Measurements from ENCODE around the gene SFMBT2.

Gene SFMBT2

DNA sequence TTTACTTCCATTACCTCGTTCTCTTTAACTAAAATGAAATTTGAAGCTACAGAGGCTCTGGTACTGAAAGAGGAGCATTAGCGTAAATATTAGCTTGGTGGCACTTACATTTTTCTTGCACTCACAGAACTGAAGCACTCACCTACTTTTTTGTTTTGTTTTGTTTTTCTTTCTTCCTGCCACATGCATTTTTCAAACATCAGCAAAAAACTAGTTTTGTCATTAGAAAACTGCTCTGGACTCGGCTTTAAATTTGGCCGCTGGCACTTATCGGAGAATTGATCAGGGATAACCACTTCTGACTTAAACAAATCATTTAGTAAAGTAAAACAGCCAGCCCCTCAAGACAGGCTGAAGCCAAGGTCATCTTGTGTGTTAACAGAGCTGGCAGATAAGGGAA, 216.3 kb downstream of the SFMBT2 start:
- TF ChIP-seq GATA3 (IDR thresholded peaks at IDR 0.05; ENCODE audit: low read depth, low read length) (no peak), GATA2 (IDR thresholded peaks at IDR 0.05; ENCODE audit: low read depth, low read length) (no peak)

GRCh38 chr10:7193369-7193768, 217.5 kb downstream of the SFMBT2 start:
- no peak for TF ChIP-seq GATA2 (IDR thresholded peaks at IDR 0.05; ENCODE audit: low read depth, low read length)
- TF ChIP-seq GATA3 (IDR thresholded peaks at IDR 0.05; ENCODE audit: low read depth, low read length) = no peak

DNA sequence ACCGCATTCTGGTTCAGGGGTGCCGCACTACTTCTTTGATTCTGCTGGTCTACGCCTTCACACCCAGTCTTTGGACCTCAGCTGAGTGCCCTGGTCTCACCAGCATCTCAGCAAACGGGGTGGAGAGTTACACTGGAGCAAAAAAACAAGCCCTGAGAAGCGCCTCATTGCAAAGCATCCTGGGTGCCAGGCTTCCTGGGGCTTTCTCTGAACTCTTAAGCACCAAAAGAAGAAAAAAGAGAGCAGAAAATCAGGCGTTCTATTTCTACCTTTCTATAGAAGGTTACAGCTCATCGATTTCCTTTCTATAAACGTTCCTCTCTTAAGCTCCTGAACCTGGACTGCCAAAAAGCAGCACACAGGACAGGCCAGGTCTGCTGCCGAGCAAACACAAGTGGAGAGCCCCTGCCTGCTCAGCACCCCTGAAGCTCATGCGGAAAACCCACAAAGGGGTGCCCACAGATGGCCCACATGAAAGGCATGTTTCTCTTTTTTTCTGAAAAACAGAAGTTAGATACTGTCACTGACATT, 217.9 kb downstream of the SFMBT2 start:
- TF ChIP-seq GATA2 (IDR thresholded peaks at IDR 0.05; ENCODE audit: low read depth, low read length) (no peak), GATA3 (IDR thresholded peaks at IDR 0.05; ENCODE audit: low read depth, low read length) (no peak)

DNA sequence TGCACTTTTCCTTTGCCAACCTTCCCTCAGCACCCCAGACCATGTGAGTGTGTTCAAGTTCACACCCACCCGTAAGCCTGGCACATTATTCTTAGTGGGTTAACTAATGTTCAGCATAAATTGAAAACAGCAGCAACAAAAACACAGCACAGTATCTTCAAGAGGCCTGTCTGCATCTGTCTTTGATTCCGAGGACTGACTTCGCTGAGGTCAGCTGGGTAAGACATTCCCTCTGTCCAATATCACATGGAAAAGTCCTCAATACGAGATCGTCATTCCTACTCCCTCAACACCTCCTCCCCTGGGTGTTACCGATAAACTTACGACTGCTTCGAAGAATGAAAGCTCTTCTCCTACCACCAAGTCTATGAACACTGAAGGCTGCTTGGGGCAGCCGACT, 218.8 kb downstream of the SFMBT2 start:
- TF ChIP-seq GATA2 (IDR thresholded peaks at IDR 0.05; ENCODE audit: low read depth, low read length) = no peak

- no peak for TF ChIP-seq GATA3 (IDR thresholded peaks at IDR 0.05; ENCODE audit: low read depth, low read length)
- TF ChIP-seq GATA2 (IDR thresholded peaks at IDR 0.05; ENCODE audit: low read depth, low read length) = no peak
These were observed 220.9 kb downstream of the SFMBT2 start for GRCh38 chr10:7189909-7190308.

- TF ChIP-seq GATA2 (IDR thresholded peaks at IDR 0.05; ENCODE audit: low read depth, low read length) (no peak), GATA3 (IDR thresholded peaks at IDR 0.05; ENCODE audit: low read depth, low read length) (no peak)
These were observed 222.3 kb downstream of the SFMBT2 start for GRCh38 chr10:7188456-7189050.

DNA sequence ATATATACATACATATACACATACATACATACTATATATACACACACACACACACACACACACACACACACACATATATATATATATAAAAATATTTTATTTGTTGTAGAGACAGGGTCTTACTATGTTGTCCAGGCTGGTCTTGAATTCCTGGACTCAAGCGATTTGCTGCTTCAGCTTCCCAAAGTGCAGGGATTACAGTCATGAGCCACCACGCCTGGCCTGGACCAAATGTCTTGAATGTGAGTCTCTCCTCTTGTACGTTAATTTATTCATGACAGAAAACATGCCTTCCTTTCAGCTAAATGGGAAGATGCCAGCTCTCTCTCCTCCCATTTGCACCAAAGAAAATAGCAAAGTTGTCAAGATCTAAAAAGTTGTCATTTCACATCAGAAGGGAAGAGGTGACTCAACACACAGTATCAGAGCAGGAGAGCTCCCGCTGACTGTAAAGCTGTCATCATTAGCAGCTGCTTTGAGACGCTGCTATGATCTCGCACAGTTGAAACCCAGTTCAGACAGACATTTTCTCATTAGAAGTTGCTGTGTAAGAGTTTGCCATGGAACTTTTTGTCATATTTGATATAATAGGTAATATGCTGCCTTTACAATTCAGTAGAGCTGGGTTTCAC, 224.3 kb downstream of the SFMBT2 start:
- TF ChIP-seq GATA2 (IDR thresholded peaks at IDR 0.05; ENCODE audit: low read depth, low read length) (no peak), GATA3 (IDR thresholded peaks at IDR 0.05; ENCODE audit: low read depth, low read length) (no peak)

DNA sequence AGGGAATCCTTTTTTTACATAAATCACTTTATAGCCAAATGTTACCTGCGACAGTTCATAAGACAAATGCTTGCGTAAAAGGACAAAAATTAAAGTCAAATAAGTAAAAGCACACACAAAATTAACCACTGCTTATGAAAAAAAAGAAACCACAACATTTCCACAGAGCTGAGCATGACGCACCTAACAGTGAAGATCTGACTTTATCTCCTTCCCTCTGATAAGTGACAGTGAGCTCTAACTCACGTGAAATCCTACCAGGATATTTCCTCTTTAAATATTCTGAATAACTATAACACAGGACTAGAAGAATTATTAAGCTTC, 225.5 kb downstream of the SFMBT2 start:
- TF ChIP-seq GATA3 (IDR thresholded peaks at IDR 0.05; ENCODE audit: low read depth, low read length) = no peak
- TF ChIP-seq GATA2 (IDR thresholded peaks at IDR 0.05; ENCODE audit: low read depth, low read length) = no peak

DNA sequence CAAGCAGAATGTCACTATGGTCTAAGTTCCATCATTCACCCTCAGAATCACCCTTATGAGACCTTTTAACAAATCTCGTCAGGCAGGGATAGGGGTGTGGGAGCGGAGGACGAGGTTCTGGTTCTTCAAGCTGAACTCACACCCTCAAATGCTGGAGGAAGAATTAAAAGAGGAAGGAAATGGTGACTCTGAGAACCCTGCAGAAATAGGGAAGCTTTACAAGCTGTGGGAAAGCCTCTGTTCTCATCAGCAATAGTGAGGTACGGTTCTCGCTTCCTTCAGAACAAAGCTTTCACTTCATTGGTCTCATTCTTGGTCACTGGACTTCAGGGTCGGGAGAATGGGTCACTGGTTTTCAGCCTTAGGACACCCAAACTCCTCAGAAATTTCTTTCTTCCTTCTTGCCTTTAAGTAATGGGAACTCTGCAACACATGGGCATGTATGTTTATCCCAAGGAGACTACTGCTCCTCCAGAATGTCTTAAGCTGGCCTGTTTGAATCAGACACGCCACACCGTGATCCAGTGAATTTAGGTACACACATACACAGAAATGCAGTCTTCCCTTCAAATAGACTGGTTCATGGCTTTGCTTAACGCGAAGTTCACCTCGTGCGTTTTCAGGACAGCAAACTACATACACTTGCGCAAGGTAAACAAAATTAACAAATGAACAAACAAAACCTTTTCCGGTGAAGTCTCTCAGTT, 226.0 kb downstream of the SFMBT2 start:
- TF ChIP-seq GATA2 (IDR thresholded peaks at IDR 0.05; ENCODE audit: low read depth, low read length) (no peak), GATA3 (IDR thresholded peaks at IDR 0.05; ENCODE audit: low read depth, low read length) (no peak)

DNA sequence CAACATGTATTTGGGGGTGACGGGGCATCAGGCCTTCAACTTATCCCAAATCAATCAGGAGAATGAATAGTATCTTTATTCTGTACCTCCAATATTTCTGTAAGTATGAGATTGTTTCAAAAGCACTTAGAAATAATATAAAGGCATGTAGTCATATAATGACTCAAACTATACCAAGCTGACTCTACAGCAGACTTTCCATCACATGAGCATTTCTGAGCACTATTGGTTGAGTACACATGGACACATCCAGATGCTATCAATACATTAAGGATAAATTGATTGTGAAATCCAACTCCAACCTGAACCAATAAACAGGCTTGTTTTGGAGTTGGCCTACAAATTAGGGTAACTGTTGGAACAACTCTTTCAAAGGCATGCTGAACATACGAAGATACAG, 229.4 kb downstream of the SFMBT2 start:
- TF ChIP-seq GATA2 (IDR thresholded peaks at IDR 0.05; ENCODE audit: low read depth, low read length) (no peak), GATA3 (IDR thresholded peaks at IDR 0.05; ENCODE audit: low read depth, low read length) (no peak)

DNA sequence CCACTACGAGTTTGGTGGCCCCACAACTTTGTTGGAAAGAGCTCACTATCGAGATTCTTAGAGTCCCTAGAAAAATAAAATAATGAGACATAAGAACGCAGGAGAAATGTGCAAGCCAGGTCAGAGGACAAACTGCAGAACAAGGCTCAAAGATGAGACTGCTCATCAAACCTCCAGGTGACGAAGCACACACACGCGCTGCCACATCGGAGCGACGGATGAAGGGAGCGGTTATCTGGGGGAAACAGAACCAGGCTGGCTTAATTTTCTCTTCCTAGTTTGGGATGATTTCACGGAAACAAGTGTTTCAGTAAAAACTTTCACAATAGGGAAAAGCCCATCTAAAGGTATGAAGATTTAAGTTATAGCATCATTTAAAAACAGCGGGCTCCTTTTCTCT, 231.3 kb downstream of the SFMBT2 start:
- TF ChIP-seq GATA3 (IDR thresholded peaks at IDR 0.05; ENCODE audit: low read depth, low read length) (no peak), GATA2 (IDR thresholded peaks at IDR 0.05; ENCODE audit: low read depth, low read length) (no peak)

GRCh38 chr10:7173948-7174347, 236.9 kb downstream of the SFMBT2 start:
- TF ChIP-seq GATA3 (IDR thresholded peaks at IDR 0.05; ENCODE audit: low read depth, low read length) (no peak), GATA2 (IDR thresholded peaks at IDR 0.05; ENCODE audit: low read depth, low read length) (no peak)

- no peak for TF ChIP-seq GATA2 (IDR thresholded peaks at IDR 0.05; ENCODE audit: low read depth, low read length)
- TF ChIP-seq GATA3 (IDR thresholded peaks at IDR 0.05; ENCODE audit: low read depth, low read length) = no peak
These were observed 239.0 kb downstream of the SFMBT2 start for GRCh38 chr10:7171825-7172224.

DNA sequence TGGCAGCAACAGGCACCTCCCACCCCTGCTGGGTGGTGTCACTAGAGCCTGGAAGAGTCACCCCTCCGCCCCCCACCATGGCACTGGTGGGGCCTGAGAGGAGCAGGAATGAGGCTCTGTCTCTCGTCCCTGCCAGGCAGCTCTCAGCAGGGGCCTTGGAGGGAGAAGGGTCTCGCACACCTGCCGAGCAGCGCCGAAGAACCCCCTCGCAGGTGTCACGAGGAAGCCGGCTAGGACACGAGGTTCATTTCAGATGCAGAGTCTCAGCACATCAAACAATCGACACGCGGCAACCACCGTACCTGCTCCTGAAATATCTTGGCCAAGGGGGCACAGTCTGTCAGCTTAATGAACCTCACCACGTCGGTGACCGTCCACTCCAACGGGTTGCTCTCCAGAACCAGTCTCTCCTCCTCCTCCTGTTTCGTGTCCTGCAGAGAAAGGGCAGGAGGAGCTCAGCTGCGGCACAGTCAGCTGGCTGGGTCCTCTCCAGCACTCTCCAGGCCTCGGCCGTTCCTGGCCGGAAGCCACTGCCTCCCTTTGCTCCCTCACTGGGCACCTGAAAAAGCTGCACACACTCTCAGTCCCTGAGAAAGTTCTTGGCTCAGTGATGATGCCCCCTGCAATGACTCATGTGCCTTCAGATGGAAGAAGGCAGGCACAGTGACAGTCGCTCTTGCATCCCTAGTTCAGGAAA, 240.1 kb downstream of the SFMBT2 start:
- TF ChIP-seq GATA2 (IDR thresholded peaks at IDR 0.05; ENCODE audit: low read depth, low read length) (no peak), GATA3 (IDR thresholded peaks at IDR 0.05; ENCODE audit: low read depth, low read length) (no peak)
